ENCODE data around the gene CACNA2D3. TPM values are rescaled to one million over a fixed set of nuclear protein-coding genes. Genes with fewer than 3 reads are reported as not detected.

CACNA2D3 gene
- total and polyA plus RNA-seq, 4 donors, result 0.06 to 0.37 (median 0.08) TPM; not detected in 1

DNA sequence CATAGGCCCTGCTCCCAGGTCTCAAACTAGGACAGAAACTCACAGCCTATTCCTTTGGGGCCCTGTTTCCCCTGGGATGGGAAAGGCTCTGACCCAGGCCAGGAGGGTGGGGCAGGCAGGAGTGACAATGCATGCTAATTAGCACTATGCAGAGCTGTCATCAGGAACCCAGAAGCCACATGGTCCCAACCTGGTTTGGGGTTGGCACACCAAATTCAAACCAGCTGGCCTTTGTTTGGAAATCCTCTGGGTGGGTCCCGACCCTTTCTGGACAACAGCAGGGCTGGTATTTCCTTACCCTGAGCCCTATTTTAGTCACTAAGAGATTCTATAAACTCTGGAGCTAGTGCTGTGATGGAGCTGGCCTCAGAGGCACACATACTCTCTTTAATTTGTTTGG is 639.3 kb downstream of the CACNA2D3 start:
- Histone ChIP-seq H3K9me3 (ENCODE audit: control insufficient read depth in 4 of 4, low read length in 3 of 4) (no peaks in the 10 kb centered on the region), H3K36me3 (ENCODE audit: control insufficient read depth in 4 of 4, insufficient read depth in 3 of 4, low read depth in 1 of 4, low read length in 3 of 4) (no peaks in the 10 kb centered on the region), H3K27me3 (ENCODE audit: control insufficient read depth in 4 of 4, insufficient read depth in 4 of 4, low read length in 3 of 4) (no peaks in the 10 kb centered on the region), H3K4me3 (ENCODE audit: low read depth in 1 of 3, low read length in 3 of 3) (no peak overlapping the region), H3K9ac (ENCODE audit: low read depth in 1 of 2, low read length in 2 of 2) (no peak overlapping the region), H3K4me1 (ENCODE audit: control insufficient read depth in 4 of 4, insufficient read depth in 4 of 4, low read length in 3 of 4) (peaks cover 0 to 1% (median 0%) of the 10 kb centered on the region in 4 donors), H3K27ac (ENCODE audit: low read depth in 1 of 2, low read length in 2 of 2) (no peak overlapping the region)
- 64% methylated on average over 1 of the region's 1 CpG for WGBS
- TF ChIP-seq, protein P1, sequence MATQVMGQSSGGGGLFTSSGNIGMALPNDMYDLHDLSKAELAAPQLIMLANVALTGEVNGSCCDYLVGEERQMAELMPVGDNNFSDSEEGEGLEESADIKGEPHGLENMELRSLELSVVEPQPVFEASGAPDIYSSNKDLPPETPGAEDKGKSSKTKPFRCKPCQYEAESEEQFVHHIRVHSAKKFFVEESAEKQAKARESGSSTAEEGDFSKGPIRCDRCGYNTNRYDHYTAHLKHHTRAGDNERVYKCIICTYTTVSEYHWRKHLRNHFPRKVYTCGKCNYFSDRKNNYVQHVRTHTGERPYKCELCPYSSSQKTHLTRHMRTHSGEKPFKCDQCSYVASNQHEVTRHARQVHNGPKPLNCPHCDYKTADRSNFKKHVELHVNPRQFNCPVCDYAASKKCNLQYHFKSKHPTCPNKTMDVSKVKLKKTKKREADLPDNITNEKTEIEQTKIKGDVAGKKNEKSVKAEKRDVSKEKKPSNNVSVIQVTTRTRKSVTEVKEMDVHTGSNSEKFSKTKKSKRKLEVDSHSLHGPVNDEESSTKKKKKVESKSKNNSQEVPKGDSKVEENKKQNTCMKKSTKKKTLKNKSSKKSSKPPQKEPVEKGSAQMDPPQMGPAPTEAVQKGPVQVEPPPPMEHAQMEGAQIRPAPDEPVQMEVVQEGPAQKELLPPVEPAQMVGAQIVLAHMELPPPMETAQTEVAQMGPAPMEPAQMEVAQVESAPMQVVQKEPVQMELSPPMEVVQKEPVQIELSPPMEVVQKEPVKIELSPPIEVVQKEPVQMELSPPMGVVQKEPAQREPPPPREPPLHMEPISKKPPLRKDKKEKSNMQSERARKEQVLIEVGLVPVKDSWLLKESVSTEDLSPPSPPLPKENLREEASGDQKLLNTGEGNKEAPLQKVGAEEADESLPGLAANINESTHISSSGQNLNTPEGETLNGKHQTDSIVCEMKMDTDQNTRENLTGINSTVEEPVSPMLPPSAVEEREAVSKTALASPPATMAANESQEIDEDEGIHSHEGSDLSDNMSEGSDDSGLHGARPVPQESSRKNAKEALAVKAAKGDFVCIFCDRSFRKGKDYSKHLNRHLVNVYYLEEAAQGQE (IDR thresholded peaks at IDR 0.05), result no peak
- no peak for TF ChIP-seq NR2F2 (IDR thresholded peaks at IDR 0.05)
- no peak for TF ChIP-seq RXRA (IDR thresholded peaks at IDR 0.05)
- TF ChIP-seq EGR1 (IDR thresholded peaks at IDR 0.05; ENCODE audit: low read depth in 2 of 2), result no peak
- TF ChIP-seq YY1 (IDR thresholded peaks at IDR 0.05), result no peak
- TF ChIP-seq HNF4A (conservative IDR thresholded peaks at IDR 0.05), result no peak
- TF ChIP-seq, protein P2, sequence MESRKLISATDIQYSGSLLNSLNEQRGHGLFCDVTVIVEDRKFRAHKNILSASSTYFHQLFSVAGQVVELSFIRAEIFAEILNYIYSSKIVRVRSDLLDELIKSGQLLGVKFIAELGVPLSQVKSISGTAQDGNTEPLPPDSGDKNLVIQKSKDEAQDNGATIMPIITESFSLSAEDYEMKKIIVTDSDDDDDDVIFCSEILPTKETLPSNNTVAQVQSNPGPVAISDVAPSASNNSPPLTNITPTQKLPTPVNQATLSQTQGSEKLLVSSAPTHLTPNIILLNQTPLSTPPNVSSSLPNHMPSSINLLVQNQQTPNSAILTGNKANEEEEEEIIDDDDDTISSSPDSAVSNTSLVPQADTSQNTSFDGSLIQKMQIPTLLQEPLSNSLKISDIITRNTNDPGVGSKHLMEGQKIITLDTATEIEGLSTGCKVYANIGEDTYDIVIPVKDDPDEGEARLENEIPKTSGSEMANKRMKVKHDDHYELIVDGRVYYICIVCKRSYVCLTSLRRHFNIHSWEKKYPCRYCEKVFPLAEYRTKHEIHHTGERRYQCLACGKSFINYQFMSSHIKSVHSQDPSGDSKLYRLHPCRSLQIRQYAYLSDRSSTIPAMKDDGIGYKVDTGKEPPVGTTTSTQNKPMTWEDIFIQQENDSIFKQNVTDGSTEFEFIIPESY (IDR thresholded peaks at IDR 0.05), result no peak
- no peak for TF ChIP-seq SP1 (IDR thresholded peaks at IDR 0.05)
- TF ChIP-seq, protein P3, sequence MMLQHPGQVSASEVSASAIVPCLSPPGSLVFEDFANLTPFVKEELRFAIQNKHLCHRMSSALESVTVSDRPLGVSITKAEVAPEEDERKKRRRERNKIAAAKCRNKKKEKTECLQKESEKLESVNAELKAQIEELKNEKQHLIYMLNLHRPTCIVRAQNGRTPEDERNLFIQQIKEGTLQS (IDR thresholded peaks at IDR 0.05), result no peak
- TF ChIP-seq, protein P4, sequence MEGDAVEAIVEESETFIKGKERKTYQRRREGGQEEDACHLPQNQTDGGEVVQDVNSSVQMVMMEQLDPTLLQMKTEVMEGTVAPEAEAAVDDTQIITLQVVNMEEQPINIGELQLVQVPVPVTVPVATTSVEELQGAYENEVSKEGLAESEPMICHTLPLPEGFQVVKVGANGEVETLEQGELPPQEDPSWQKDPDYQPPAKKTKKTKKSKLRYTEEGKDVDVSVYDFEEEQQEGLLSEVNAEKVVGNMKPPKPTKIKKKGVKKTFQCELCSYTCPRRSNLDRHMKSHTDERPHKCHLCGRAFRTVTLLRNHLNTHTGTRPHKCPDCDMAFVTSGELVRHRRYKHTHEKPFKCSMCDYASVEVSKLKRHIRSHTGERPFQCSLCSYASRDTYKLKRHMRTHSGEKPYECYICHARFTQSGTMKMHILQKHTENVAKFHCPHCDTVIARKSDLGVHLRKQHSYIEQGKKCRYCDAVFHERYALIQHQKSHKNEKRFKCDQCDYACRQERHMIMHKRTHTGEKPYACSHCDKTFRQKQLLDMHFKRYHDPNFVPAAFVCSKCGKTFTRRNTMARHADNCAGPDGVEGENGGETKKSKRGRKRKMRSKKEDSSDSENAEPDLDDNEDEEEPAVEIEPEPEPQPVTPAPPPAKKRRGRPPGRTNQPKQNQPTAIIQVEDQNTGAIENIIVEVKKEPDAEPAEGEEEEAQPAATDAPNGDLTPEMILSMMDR (IDR thresholded peaks at IDR 0.05; ENCODE audit: low read depth, low read length, missing input control), result no peak
- no peak for TF ChIP-seq FOXA2 (IDR thresholded peaks at IDR 0.05)
- TF ChIP-seq FOXA1 (IDR thresholded peaks at IDR 0.05), result no peak
- TF ChIP-seq RAD21 (IDR thresholded peaks at IDR 0.05), result no peak
- no peak for DNase-seq (ENCODE audit: low spot score)

DNA sequence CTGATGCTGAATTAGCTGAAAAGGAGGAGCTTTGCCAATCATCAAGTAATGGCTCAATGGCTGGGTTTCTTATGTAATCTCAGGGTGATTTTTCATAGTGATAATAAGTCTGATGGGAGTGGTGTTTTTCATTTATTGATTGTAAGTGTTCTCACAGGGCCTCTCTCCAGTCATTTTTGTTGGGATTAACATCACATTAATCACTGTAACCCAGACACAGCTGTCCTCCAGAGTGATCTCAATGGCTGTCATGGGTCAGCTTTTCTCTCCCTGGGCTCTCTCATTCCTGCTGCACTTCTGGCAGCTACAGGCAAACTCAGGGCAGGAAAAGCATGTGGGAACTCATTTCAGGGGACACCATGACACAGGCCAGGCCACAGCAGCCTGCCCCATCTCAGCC is 642.6 kb downstream of the CACNA2D3 start:
- H3K9me3 ChIP-seq (ENCODE audit: control insufficient read depth in 4 of 4, low read length in 3 of 4), result no peaks in the 10 kb centered on the region
- H3K9ac ChIP-seq (ENCODE audit: low read depth in 1 of 2, low read length in 2 of 2), result no peak overlapping the region
- H3K4me3 ChIP-seq (ENCODE audit: low read depth in 1 of 3, low read length in 3 of 3), result no peak overlapping the region
- no peaks in the 10 kb centered on the region for H3K27me3 ChIP-seq (ENCODE audit: control insufficient read depth in 4 of 4, insufficient read depth in 4 of 4, low read length in 3 of 4)
- H3K27ac ChIP-seq (ENCODE audit: low read depth in 1 of 2, low read length in 2 of 2), result no peak overlapping the region
- H3K36me3 ChIP-seq (ENCODE audit: control insufficient read depth in 4 of 4, insufficient read depth in 3 of 4, low read depth in 1 of 4, low read length in 3 of 4), result no peaks in the 10 kb centered on the region
- TF ChIP-seq FOXA2 (IDR thresholded peaks at IDR 0.05), result no peak
- no peak for TF ChIP-seq NR2F2 (IDR thresholded peaks at IDR 0.05)
- no peak for TF ChIP-seq YY1 (IDR thresholded peaks at IDR 0.05)
- no peak for TF ChIP-seq TAF1 (conservative IDR thresholded peaks at IDR 0.05)
- no peak for TF ChIP-seq SP1 (IDR thresholded peaks at IDR 0.05)
- TF ChIP-seq, protein P2 (IDR thresholded peaks at IDR 0.05), result no peak
- TF ChIP-seq HNF4G (IDR thresholded peaks at IDR 0.05), result no peak
- TF ChIP-seq, protein P3 (IDR thresholded peaks at IDR 0.05), result no peak
- no peak for TF ChIP-seq HNF4A (conservative IDR thresholded peaks at IDR 0.05)
- TF ChIP-seq JUND (IDR thresholded peaks at IDR 0.05), result no peak
- no peak for TF ChIP-seq RAD21 (IDR thresholded peaks at IDR 0.05)
- no peak for TF ChIP-seq GABPA (IDR thresholded peaks at IDR 0.05 in 1 of 2, conservative IDR thresholded peaks at IDR 0.05 in 1 of 2)
- peaks cover 0 to 1% (median 0%) of the 10 kb centered on the region in 4 donors for H3K4me1 ChIP-seq (ENCODE audit: control insufficient read depth in 4 of 4, insufficient read depth in 4 of 4, low read length in 3 of 4)
- DNase-seq (ENCODE audit: low spot score), result no peak
